DOHH2 (cell line): ENCODE measurements around the gene SLC22A6.

Experiments
- H3F3A ChIP-seq: fragments of 200-600 bp; sonication (generic), shearing (Covaris generic); 2 replicates; pipeline ENCODE4 v1.6.0; 2016; ENCODE audit warnings: antibody characterized with exemption, mild to moderate bottlenecking; ENCODE audit not compliant: control insufficient read depth, insufficient read depth
- H3K27ac ChIP-seq: fragments of 200-600 bp; sonication (generic); 2 replicates; pipeline ENCODE4 v1.5.1; 2014; ENCODE audit warnings: low read depth, mild to moderate bottlenecking, low read length, moderate library complexity
- H3K27me3 ChIP-seq: fragments of 200-600 bp; sonication (generic); 2 replicates; pipeline ENCODE4 v1.6.1; 2014; ENCODE audit warnings: mild to moderate bottlenecking, low read length, mixed read lengths; ENCODE audit not compliant: control insufficient read depth
- H3K36me3 ChIP-seq: fragments of 200-600 bp; sonication (generic); 2 replicates; pipeline ENCODE4 v1.6.1; 2014; ENCODE audit warnings: mild to moderate bottlenecking, low read length, moderate library complexity, mixed read lengths; ENCODE audit not compliant: control insufficient read depth
- H3K4me1 ChIP-seq: fragments of 200-600 bp; sonication (generic); 2 replicates; pipeline ENCODE4 v1.6.1; 2014; ENCODE audit warnings: mild to moderate bottlenecking, low read length, mixed read lengths; ENCODE audit not compliant: control insufficient read depth
- H3K4me2 ChIP-seq: fragments of 200-600 bp; sonication (generic); 2 replicates; pipeline ENCODE4 v1.6.0; 2014; ENCODE audit warnings: mild to moderate bottlenecking, low read length, moderate library complexity
- H3K4me3 ChIP-seq: fragments of 200-600 bp; sonication (generic); 2 replicates; pipeline ENCODE4 v1.5.1; 2014; ENCODE audit warnings: mild to moderate bottlenecking, low read length, mixed read lengths
- H3K79me2 ChIP-seq: fragments of 200-600 bp; sonication (generic); 2 replicates; pipeline ENCODE4 v1.6.1; 2014; ENCODE audit warnings: mild to moderate bottlenecking, low read length, mixed read lengths; ENCODE audit not compliant: control insufficient read depth
- H3K9me2 ChIP-seq: fragments of 200-600 bp; sonication (generic); replicated peaks from 2 replicates; pipeline ENCODE4 v1.6.1; 2014; ENCODE audit warnings: mild to moderate bottlenecking, low read length, mixed read lengths; ENCODE audit not compliant: control insufficient read depth
- H3K9me3 ChIP-seq: fragments of 200-600 bp; sonication (generic); 2 replicates; pipeline ENCODE4 v1.6.1; 2014; ENCODE audit warnings: antibody characterized with exemption, low read length, mixed read lengths; ENCODE audit not compliant: control insufficient read depth, insufficient read depth
- H4K20me1 ChIP-seq: fragments of 200-600 bp; sonication (generic); 2 replicates; pipeline ENCODE4 v1.6.0; 2014; ENCODE audit warnings: low read depth, mild to moderate bottlenecking, antibody characterized with exemption, low read length, moderate library complexity; ENCODE audit not compliant: control insufficient read depth, insufficient read depth
- CTCF ChIP-seq: fragments of 200-600 bp; sonication (generic); IDR thresholded peaks from one replicate; pipeline ENCODE4 v1.5.1; 2014; ENCODE audit warnings: antibody characterized with exemption, mild to moderate bottlenecking, low read depth, low read length; ENCODE audit not compliant: poor library complexity, severe bottlenecking
- EZH2phosphoT487 ChIP-seq: fragments of 200-600 bp; sonication (generic); IDR thresholded peaks from 2 replicates; pipeline ENCODE4 v1.6.1; 2017; ENCODE audit warnings: borderline replicate concordance, mild to moderate bottlenecking, antibody characterized with exemption, low read length, moderate library complexity, mixed read lengths

SLC22A6 gene

GRCh38 chr11:62957147-62957546 lies 27.6 kb downstream of the SLC22A6 start:
- no peaks in the 10 kb centered on the region for H4K20me1 ChIP-seq
- H3K9me3 ChIP-seq = no peaks in the 10 kb centered on the region
- H3K36me3 ChIP-seq = no peaks in the 10 kb centered on the region
- H3K4me2 ChIP-seq = no peak overlapping the region
- no peak overlapping the region for H3K27ac ChIP-seq
- H3K79me2 ChIP-seq = no peaks in the 10 kb centered on the region
- H3K4me1 ChIP-seq = no peaks in the 10 kb centered on the region
- H3K4me3 ChIP-seq = no peak overlapping the region
- H3K27me3 ChIP-seq = no peaks in the 10 kb centered on the region
- no peaks in the 10 kb centered on the region for H3F3A ChIP-seq
- no peak for TF ChIP-seq EZH2phosphoT487
- no peak for TF ChIP-seq CTCF
- H3K9me2 ChIP-seq = no peaks in the 10 kb centered on the region

GRCh38 chr11:62954478-62954877 lies 30.3 kb downstream of the SLC22A6 start:
- Histone ChIP-seq H3F3A (no peaks in the 10 kb centered on the region), H3K27ac (no peak overlapping the region), H3K9me3 (no peaks in the 10 kb centered on the region), H3K4me3 (no peak overlapping the region), H3K9me2 (no peaks in the 10 kb centered on the region), H3K4me2 (no peak overlapping the region), H3K36me3 (no peaks in the 10 kb centered on the region), H3K79me2 (no peaks in the 10 kb centered on the region), H4K20me1 (no peaks in the 10 kb centered on the region), H3K27me3 (no peaks in the 10 kb centered on the region), H3K4me1 (no peaks in the 10 kb centered on the region)
- no peak for TF ChIP-seq CTCF
- TF ChIP-seq EZH2phosphoT487 = no peak

- H3K27ac ChIP-seq = no peak overlapping the region
- H3K4me1 ChIP-seq = no peaks in the 10 kb centered on the region
- no peaks in the 10 kb centered on the region for H3K36me3 ChIP-seq
- H3K4me3 ChIP-seq = no peak overlapping the region
- no peaks in the 10 kb centered on the region for H3K27me3 ChIP-seq
- H3K4me2 ChIP-seq = no peak overlapping the region
- H3K9me2 ChIP-seq = no peaks in the 10 kb centered on the region
- TF ChIP-seq CTCF (no peak), EZH2phosphoT487 (no peak)
- H3F3A ChIP-seq = no peaks in the 10 kb centered on the region
- no peaks in the 10 kb centered on the region for H3K9me3 ChIP-seq
- no peaks in the 10 kb centered on the region for H3K79me2 ChIP-seq
- no peaks in the 10 kb centered on the region for H4K20me1 ChIP-seq
These were observed 31.0 kb downstream of the SLC22A6 start for GRCh38 chr11:62953811-62954210.
